VCaP (cell line): ENCODE results near the gene LRRN3.

ENCODE experiments used
- H3K27ac ChIP-seq: fragments of 450-650 bp; 2 replicates; pipeline ENCODE4 v1.5.1; 2017
- TF ChIP-seq, protein P1 (sequence below): fragments of 450-650 bp; conservative IDR thresholded peaks from 2 replicates; pipeline ENCODE4 v1.5.1; 2017; ENCODE audit warnings: mild to moderate bottlenecking, moderate library complexity

The LRRN3 gene

DNA sequence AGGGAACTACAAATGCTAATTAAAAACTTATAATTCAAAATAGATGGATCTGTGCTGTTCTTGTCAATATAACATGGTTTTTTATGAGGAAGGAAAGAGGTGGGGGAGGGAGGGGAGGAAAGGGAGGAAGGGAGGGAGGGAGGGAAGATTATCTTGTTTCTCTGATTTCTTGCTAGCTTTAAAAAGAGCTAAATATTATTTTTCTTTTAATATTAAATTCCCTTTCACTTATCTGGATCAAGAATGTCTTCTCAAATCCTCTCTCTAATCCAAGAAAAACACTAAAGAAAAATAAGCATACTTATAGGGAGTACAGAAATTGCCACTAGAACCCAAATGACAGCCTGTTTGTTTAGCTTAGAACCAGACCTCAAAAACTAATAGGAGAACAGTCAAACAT is 55.2 kb downstream of the LRRN3 start:
- TF ChIP-seq, protein P1, sequence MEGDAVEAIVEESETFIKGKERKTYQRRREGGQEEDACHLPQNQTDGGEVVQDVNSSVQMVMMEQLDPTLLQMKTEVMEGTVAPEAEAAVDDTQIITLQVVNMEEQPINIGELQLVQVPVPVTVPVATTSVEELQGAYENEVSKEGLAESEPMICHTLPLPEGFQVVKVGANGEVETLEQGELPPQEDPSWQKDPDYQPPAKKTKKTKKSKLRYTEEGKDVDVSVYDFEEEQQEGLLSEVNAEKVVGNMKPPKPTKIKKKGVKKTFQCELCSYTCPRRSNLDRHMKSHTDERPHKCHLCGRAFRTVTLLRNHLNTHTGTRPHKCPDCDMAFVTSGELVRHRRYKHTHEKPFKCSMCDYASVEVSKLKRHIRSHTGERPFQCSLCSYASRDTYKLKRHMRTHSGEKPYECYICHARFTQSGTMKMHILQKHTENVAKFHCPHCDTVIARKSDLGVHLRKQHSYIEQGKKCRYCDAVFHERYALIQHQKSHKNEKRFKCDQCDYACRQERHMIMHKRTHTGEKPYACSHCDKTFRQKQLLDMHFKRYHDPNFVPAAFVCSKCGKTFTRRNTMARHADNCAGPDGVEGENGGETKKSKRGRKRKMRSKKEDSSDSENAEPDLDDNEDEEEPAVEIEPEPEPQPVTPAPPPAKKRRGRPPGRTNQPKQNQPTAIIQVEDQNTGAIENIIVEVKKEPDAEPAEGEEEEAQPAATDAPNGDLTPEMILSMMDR = no peak
- no peak overlapping the region for H3K27ac ChIP-seq

DNA sequence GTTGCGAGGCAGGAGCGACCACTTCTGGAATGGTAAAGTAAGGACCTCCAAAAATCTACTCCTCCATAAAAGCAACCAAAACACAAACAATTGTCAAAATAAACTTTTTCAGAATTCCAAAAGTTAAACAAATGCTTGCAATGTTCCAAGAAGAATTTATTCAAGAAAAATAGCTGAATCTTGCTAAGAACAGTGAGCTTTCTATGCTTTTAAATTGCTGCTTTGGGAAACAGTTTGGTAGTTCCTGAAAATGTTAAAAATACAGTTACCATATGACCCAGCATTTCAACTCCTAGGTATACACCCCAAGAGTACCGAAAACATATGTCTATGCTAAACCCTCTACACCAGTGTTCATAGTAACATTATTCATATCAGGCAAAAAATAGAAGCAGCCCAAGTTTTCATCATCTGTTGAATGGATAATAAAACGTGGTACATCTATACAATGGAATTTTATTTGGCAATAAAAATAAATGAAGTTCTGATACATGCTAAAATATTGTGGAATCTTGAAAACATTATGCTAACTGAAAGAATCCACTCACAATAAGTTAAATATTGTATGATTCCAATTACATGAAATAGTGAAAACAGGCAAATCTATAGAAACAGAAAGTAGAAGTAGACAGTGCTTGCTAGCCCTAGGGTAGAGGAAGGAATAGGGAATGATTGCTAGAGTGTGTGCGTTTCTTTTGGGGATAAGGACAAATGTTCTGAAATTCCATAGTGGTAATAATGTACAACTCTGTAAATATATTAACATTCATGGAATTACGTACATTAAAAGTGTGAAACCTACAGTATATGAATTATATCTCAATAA is 57.0 kb downstream of the LRRN3 start:
- H3K27ac ChIP-seq = no peak overlapping the region
- TF ChIP-seq, protein P1 = no peak

DNA sequence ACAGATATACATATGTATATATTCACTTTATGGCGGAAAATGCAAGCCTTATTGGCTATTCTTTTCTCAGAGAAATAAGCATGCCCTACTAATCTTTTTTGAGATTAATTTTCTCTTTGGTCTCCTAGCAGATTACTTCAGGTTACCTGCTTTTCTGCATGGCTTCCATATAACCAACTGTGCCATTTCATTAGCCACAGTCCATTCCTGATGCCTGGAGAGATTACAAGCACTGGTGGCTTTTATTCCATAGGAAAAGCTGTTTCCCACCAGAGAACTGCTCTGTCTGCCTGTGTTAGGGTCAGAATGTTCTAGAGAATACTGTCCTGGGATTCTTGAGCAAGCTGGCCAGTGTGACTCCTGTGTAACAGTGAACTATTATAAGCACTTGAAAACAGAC is 59.8 kb downstream of the LRRN3 start:
- H3K27ac ChIP-seq = no peak overlapping the region
- TF ChIP-seq, protein P1 = no peak

DNA sequence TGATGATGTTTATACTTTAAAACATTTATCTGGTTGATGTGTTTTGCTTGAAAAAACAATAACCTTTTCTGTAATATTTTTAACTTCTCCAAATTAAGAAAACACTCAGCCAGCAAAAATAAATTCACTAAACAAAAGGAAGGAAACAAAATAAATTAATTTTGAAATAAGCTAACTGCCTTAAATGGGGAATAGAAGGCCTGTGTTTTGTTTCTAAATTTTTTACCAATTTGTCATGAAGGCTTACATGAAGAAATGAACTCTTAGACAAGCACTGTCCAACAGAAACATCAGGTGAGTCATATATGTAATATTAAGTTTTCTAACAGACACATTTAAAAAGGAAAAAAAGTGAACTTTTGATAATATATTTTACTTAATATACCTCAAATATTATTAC is 68.5 kb downstream of the LRRN3 start:
- TF ChIP-seq, protein P1 = no peak
- no peak overlapping the region for H3K27ac ChIP-seq

DNA sequence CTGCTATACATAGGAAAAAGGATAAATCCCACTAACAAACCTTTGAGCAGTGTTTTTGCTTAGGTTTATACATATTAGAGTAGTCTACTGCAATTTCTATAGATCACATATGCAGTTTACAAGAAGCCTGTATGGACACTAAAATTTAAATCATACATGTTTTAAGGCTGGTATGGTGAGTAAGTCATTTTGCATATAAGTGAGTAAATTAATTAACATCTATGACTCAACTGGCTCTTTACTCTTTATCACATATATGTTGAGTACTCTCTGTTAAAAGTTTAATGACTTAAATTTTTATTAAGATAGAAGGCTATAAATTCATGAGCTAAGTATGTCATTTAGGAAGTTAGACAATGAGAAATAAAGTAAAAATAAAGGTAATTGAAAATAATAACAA is 69.4 kb downstream of the LRRN3 start:
- TF ChIP-seq, protein P1 = no peak
- H3K27ac ChIP-seq = no peak overlapping the region

DNA sequence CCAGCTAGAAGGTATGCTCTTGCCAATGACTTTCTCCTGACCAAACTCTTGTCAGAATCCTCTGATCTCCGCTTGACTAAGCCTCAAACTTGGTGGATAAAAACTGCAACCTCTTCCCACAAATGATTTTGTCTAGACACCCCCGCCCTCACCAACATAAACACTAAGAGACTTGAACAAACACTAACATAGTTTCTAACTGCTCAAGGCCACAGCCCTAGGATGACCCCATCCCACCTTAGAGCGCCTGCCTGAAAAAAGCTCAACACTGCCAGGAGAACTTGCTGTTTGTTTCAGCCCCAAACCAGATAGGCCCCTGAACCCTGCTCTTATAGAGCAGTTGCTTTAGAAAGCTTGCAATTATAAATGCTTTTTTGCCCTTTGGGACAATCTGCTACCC is 71.8 kb downstream of the LRRN3 start:
- TF ChIP-seq, protein P1 = no peak
- H3K27ac ChIP-seq = no peak overlapping the region

DNA sequence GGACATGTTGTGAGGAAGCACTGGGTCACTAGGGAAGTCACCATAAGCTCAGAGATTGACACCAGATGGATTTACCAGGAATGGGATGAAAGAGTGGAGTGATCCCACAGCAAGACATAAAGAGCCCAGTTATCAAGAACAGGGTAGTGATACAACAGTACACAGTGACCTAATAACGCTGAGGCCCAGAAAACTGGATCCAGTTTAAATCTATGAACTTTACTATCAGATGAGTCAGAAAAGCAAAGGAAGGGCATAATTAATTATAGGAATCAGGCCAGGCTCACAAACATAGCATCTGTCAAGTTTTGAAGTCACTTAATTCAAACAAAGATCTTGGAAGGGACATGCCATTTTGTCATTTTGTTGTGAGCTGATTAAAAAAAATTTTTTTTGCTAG is 73.5 kb downstream of the LRRN3 start:
- TF ChIP-seq, protein P1 = no peak
- no peak overlapping the region for H3K27ac ChIP-seq
